COLO668 (cell line): ENCODE measurements around the gene ECSCR.
"Not testable (repeated sequence)": the region's sequence is repeated elsewhere in the genome, so short reads cannot be mapped to it uniquely, and the experiment has no call there.

Source experiments
- DNase-seq: peaks from one replicate; lab custom pipeline; 2025; ENCODE audit not compliant: unreplicated experiment; lab: John Stamatoyannopoulos, UW

ECSCR gene

DNA sequence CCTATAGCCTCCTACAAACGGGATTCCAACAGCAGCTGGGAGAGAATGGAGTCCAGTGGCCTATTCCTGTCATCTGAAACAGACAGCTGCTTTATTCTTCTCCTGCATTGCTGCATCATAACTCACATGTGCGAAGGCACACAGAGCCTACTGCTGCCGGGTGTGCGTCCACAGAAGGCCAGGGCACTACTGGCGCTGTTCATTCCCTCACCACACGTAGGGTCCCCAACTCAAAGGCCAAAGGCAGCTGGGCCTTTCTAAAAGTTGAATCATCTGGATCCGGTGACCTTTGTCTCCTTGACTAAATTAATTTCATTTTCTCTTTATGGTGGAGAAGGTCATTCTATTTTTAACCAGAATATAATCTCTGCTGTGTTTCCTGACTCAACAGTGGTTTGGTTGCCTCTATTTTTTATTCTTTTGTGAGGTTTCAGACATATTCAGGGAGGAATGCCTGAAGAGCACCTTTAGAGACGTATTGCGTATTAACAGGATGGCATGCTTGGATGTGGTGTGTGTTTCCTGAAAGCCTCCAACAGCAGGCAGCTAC lies 47.9 kb downstream of the ECSCR start:
- DNase-seq, result no peak

DNA sequence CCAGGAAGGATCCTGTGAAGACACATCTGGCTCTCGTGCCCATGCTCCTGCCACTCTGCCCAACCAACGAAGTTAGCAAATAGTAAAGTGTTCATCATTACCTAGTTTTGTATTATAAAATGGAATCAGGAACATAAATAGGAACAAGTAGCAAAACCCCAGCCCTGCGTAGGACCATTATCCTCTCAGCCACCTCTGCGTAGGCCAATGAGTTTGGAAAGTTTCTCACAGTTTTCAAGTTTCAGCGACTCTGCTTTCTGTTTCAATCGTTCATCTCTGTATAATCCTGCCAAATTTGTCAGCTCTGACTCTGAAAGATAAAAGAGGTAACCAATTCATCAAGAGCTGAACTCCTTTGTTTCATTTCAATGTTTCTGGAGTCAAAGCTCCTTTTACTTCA lies 48.6 kb downstream of the ECSCR start:
- DNase-seq, result no peak

DNA sequence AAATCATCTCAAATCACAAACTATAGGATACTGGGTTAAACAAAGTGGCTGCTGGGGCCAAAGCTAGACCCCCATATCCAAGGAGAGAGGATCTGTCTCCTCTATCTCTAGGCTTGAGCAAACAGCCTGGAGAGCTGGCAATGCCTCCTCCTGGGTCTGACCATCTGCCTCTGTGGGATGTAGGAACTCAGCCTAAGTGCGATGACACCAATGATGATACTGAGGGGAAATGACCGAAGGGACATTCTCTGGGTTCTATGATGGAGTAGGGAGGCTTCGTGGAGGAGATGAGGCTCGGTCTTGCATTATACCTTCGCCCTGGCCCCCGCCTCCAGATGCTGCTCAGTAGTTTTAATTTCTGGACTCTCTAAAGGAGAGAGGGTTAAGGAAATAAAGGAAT lies 49.4 kb downstream of the ECSCR start:
- no peak for DNase-seq

DNA sequence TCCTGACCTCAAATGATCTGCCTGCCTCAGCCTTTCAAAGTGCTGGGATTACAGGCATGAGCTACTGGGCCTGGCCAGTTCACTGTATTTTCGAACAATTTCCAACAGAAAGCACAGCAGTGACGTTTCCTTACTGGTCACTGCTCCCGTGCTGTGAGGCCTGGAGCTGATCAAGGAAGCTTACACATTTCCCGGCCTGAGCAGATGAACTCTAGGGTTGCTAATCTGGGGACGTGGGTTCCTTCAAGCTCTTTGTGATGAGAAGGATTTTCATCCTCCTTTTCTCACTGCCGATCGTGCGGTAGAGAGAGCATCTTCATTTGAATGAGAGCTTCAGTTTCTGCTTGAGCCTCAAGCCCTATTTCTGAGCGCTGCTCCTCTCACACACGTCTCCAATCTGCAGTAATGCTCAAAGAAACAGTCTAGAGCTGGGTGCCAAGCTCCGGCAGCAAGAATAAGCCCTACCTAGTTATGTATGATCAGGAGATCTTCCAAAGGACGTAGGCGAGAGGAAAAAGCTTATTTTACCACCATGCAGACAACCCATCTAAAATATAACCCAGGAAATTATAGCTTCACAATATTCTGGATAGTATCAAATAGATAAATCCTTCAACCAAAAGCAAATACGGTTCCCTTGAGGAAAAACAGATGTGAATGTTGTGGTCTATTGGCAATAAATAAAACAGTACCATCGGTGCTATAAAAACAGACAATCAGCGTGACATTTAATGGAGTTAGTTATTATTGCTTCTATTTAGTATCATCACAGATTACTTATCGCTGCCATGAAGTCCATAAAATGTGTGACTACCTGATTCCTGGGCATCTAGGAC lies 51.3 kb downstream of the ECSCR start:
- no peak for DNase-seq

DNA sequence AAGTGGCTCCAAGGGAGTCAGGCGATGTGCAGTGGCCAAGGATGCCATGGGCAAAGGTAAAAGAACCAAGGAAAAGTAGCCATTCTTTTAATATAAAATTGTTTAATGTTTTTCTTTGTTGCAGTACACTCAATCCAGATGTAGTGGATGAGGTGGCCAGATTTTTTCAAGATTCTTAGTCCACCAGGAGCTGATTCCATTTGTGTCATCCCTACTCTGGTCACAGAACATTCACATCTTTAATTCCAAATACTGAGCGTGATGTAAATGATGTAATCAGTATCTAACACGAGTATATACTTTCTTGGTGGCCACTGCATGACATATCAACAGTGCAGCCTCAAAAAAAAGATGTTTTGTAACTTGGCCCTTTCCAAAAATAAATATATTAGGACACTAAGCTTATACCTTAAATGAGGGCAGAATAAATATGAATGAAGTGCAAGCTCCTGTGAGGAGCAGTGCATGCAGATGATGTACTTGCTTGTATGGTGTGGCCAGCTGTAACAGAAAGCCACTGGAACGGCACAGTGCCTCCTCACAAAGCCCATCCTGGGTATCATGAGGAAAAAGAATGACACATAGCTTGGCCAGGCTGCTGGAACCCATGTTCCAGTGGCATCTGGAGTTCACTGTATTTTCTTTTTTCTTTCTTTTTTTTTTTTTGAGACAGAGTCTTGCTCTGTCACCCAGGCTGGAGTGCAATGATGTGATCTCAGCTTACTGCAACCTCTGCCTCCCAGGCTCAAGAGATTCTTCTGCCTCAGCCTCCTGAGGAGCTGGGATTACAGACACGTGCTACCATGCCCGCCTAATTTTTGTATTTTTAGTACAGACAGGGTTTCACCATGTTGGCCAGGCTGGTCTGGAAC lies 52.2 kb downstream of the ECSCR start:
- no peak for DNase-seq

DNA sequence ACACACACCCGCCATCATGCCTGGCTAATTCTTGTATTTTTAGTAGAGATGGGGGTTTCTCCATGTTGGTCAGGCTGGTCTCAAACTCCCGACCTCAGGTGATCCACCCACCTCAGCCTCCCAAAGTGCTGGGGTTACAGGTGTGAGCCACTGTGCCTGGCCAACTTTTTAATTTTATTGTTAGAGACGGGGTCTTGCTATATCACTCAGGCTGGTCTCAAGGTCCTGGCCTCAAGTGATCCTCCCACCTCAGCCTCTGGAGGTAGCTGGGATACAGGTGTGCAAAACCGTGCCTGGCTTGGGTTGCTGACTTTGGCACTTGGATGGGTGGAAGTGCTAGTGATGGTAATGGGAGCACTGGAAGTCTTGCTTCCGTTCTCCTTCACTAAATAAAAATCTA lies 53.4 kb downstream of the ECSCR start:
- not testable (repeated sequence) for DNase-seq

DNA sequence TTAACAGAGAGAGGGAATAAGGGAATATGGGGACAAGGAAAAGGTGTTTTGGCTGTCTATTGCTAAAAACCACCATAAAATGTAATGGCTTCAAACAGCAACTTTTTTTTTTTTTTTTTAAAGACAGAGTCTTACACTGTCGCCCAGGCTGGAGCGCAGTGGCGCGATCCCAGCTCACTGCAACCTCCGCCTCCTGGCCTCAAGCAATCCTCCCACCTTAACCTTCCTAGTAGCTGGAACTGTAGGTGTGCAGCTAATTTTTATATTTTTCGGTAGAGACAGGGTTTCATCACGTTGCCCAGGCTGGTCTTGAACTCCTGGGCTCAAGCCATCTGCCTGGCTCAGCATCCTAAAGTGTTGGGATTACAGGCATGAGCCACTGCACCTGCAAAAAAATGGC lies 54.4 kb downstream of the ECSCR start:
- no peak for DNase-seq

DNA sequence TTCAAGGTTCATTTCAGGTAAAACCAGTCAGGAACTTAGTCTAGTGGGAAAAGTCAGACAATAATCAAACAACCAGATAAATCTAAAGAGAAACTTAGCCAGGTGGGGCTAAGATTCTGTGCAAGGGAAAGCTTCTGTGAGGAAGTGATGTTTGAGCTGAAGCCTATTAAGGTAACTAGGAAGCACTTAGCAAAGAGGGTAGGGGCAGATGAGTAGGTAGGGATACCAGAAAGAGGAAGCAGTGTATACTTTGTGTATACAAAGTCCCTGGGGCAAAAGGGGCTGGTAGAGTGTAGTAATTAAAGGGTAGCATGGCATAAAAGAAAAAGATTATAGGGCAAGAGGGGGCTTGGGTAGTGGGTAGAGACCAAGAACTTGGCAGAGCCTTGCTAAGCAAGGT lies 55.0 kb downstream of the ECSCR start:
- DNase-seq, result no peak

DNA sequence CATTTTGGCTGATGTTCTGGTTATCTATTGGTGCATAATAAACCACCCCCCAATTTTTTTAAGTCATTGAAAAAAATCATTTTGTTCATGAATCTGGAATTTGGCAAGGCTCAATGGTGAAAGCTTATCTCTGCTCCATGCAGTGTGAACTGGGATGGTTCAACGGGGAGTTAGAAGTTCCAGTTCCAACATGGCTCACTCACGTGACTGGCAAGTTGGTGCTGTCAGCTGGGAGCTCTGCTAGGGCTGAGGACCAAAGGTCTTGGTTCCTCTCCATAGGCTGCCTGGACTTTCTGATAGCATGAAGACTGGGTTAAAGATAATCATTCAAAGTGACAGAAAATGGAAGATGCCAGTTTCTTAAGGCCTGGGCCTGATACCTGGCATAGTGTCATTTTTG lies 55.6 kb downstream of the ECSCR start:
- no peak for DNase-seq

DNA sequence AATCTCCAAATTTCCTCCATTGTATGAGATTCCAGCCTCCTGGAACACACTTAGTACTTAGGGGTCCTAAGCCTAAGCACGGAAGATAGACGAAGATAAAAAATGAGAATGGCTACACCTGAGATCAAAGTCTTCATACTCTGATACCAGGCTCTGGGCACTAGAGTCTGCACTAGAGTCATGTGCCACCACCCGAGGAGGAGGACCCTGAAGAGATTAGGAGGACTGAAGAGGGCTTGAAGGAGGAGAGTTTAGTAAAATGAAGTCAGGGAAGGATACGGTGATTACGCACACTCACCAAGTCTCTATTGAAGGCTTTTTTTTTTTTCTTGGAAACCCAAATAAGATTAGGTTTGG lies 58.1 kb downstream of the ECSCR start:
- no peak for DNase-seq

DNA sequence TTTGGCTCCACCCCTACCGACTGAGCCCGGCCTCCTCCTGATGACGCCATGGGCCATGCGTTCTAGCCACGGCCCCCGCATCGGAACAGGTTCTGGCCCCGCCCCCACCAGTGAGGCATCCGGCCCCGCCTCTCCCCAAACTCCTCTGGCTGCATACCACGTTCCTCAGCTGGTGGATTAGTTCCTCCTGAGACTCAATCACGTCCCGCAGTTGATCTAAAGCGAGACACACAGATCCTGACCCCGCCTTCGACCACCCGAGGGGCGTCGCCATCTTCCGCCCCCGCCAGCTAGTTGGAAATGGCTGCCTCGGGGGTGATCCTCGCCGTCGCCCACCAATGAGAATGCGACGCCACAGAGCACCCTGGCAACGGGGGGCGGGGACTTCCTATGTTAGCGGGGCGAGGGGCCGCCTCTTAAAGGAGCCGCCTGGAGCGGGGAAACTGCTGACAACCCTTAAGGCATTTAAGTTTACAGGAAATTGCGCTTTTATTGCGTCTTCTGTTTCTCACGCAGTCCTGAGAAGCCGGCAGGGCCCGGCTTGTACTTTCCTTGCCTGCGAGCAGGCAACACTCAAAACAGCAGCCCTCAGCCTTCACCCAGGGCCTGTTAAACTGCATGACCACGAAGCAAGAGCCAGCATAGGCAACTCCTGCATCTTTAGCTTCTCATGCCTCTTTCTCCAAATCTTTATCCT lies 58.6 kb downstream of the ECSCR start, which contains the start of gene SPATA24:
Gene SPATA24 (minus strand): TSS at position 303 of the 697 bp plus-strand sequence. CDS start 29 bp downstream, at position 274.
- peak; percentile 93 for DNase-seq

DNA sequence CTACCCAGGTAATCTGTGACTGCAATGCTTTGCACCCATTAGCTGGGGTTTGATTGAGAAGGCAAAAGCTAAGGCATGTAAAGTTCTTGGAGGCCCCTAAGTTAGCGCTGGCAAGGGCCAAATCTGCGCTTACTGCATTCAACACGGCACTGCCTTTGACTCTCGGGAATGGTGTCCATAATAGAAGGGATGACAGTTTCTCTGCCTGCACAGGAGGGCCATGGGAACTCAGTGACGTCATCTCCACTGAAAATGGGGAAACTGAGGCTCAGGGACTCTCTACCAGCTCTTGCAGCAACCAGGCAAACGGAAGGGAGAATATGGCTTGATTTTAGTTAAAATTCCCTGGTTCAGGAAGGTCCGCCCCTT lies 59.1 kb downstream of the ECSCR start:
- no peak for DNase-seq

DNA sequence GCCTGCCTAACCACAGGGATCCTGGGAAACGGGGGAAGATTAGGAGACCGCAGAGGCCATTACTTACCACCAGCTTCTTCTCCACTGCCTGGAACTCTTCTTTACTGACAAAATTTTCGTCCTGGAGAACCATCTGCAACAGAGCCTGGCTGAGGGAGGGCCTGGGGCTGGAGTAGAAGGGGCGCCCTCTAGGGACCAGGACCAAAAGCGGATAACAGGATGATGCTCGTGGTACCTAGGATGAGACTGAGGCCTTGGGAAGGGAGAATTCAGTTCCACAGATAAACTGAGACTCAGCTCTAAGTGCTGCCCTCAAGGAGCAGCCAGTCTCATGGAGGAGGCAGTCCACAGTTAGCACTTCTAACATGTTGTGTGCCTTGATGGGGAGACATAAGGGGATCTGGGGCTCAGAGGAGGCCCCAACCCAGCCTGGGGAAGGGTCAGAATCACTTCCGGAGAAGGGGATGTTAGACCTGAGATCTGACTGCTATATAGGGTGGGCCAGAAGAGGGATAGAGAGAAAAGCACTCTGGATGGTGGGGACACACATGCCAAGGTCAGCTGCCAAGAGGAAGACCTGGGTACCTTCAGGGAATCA lies 59.9 kb downstream of the ECSCR start:
- DNase-seq, result peak; percentile 29

DNA sequence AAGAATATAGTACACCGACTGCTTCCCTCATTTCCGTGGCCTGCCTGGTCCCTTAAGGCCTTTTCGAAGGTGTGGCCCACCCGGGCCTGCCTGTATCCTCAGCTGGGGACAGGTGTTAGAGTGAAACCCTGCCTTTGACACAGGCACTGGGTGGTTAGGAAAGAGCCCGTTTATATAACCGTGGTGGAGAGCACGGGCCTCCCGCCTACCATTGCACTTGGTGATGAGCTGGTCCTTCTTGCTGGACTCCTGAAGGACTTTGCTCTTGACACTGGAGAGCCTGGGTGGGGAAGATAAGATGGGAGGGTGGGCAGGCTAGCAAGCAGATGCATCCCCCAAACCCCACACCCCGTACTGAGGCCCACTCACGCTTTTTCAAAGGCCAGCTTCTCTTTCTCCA lies 61.0 kb downstream of the ECSCR start:
- no peak for DNase-seq

DNA sequence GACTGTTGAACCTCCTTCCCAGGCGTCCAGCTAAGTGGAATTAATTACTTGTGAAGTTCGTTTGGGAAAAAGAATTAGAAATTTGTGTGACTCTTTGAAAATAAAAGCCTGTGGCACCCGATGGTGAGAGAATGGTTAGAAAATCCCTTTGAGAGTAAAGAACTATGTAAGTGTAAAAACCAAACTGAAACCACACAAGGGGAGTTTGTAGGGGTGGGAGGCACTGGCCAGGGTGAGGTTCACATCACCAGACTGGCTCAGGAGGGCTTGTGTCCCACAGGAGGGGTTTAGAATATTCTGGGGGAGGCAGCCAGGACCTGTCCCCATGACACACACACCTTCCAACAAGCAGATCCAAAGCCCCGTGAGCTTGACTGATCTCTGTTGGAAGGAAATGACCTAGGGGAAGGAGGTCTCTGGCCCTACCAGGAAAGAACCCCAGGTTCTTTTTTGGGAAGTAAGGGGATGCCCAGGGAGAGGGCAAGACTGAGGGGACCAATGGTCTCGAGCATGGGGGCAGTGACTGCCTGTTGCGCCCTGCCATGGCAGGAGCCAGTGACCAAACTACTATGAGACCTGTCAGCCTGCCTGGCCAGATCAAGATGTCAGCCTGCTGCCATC lies 62.9 kb downstream of the ECSCR start:
- DNase-seq, result no peak
